Fibroblast of the aortic adventitia (primary cell): ENCODE data around the gene DDI2. TPM values are rescaled to one million over a fixed set of nuclear protein-coding genes. Genes with fewer than 3 reads are reported as not detected.

ENCODE experiments used
- DNase-seq: peaks from one replicate; pipeline ENCODE4 v3.0.0-alpha.2; 2010; ENCODE audit warnings: low read depth
- H3K4me3 ChIP-seq: 2 replicates; pipeline ENCODE4 v1.5.1; 2011; ENCODE audit warnings: low read depth, mild to moderate bottlenecking, control low read depth, low read length, moderate library complexity
- CTCF ChIP-seq: IDR thresholded peaks from 2 replicates; pipeline ENCODE4 v1.5.1; 2011; ENCODE audit warnings: mild to moderate bottlenecking, low read length, control low read depth, inconsistent platforms; ENCODE audit not compliant: insufficient read depth
- total RNA-seq: library from RNA; depleted of rRNA; stranded (reverse); fragments of >200 nt; gene quantifications from 2 replicates; pipeline ENCODE4 v1.2.3, GENCODE V29; 2012; ENCODE audit warnings: low replicate concordance

Gene DDI2
- total RNA-seq, 1 donor, result 26.0 TPM

- no peak for DNase-seq
- TF ChIP-seq CTCF, result no peak
- H3K4me3 ChIP-seq, result no peak overlapping the region
Observed at GRCh38 chr1:15626269-15626950, 9.2 kb downstream of the DDI2 start.

GRCh38 chr1:15627343-15627988, 10.2 kb downstream of the DDI2 start:
- no peak for DNase-seq
- no peak overlapping the region for H3K4me3 ChIP-seq
- TF ChIP-seq CTCF, result no peak

- DNase-seq, result no peak
- no peak for TF ChIP-seq CTCF
- H3K4me3 ChIP-seq, result no peak overlapping the region
Observed at GRCh38 chr1:15628003-15628402, 10.7 kb downstream of the DDI2 start.

GRCh38 chr1:15633756-15634420, 16.6 kb downstream of the DDI2 start:
- TF ChIP-seq CTCF, result no peak
- DNase-seq, result no peak
- no peak overlapping the region for H3K4me3 ChIP-seq

GRCh38 chr1:15636436-15636835, 19.2 kb downstream of the DDI2 start:
- no peak for DNase-seq
- no peak for TF ChIP-seq CTCF
- no peak overlapping the region for H3K4me3 ChIP-seq

GRCh38 chr1:15637826-15638225, 20.6 kb downstream of the DDI2 start:
- no peak overlapping the region for H3K4me3 ChIP-seq
- TF ChIP-seq CTCF, result no peak
- no peak for DNase-seq
